HG03442 (cell line): Measurements from ENCODE around the gene IGF1R.

Experiments used
- ATAC-seq: cut with Tn5 transposase; IDR thresholded peaks from one replicate; pipeline ENCODE4 v1.9.1; 2021; ENCODE audit warnings: mild to moderate bottlenecking, moderate library complexity; ENCODE audit not compliant: unreplicated experiment

IGF1R gene

GRCh38 chr15:98772895-98773294 is 124.6 kb downstream of the IGF1R start:
- ATAC-seq: no peak

DNA sequence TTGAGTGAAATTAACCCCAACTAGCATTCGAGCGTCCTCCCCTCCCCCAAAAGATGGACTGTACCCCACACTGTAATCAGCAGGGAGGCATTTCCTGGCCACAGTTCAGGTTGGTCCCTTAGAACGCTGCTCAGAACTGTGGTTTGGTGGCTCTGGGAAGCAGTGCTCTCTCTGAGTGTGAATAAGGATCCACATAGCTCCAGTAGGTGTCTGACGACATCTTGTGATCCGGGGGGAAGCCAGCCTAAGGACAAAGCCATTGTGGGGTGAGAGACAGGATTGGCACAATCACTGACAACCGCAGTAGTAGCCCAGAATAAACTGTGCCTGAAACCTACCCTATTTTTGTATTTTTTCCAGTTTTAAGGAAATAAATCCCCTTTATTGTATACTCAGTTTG is 125.3 kb downstream of the IGF1R start:
- ATAC-seq: no peak

DNA sequence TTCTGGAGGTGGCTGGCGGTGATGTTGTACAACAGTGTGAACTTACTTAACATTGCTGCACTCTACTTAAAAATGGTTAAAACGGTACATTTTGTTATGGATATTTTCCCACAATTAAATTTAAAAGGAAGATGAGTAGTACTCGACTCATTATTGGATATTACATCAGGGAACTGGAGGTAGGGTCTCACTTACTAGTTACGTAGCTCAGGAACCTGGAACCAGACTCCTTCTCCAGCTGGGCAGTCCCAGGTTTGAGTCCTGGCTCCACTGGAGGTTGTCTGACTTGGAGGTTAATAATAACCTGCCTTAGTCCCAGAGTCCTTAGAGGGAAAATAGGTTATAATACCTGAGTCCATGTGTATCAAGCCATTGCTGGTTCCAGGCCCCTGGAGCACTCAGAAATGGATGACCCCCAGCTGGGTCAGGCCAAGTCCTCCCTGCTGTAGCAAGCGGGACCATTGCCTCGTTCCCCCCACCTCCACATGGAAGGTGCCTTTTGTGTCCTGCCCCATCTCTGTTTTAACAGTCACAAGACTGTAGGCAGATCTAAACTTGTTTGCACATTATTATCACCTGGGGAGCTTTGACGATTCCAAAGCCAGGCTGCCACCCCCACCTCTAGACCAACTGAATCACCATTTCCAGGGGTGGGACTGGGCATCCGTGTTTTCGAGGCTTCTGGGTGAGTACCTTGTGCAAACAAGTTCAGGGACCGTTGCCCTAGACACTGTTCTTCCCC is 126.6 kb downstream of the IGF1R start:
- ATAC-seq: no peak

DNA sequence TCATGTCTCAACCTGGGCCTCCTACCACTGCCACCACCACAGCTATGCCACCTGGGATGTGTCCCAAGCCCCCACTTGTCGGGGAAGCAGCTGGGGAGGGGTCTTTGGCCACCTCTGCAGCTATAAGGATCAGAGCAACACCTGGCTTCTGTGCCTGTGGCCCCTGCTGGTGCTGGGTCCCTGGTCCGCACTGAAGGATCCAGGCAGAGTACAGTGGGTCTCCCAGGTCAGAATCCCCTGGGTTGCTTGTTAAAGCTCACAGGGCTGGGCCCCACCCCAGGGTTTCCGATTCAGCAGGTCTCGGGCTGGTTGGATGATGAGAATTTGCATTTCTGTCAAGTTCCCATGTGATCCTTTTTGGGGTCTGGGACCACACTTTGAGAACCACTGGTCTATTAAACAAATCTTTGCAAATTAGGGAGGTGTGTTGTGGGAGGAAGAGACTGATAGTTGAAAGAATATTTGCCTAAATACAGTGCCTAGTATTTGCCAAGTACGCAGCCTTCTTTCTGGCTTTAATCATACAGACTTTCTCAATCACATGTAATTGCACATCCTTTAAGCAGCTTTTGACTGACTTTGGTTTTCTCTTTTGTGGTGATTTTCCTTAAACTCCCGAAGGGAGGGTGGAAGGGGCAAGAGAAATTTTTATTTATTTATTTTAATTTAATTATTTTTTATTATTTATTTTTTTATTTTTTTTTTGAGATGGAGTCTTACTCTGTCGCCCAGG is 127.3 kb downstream of the IGF1R start:
- no peak for ATAC-seq

GRCh38 chr15:98776607-98777281 is 128.4 kb downstream of the IGF1R start:
- peak; percentile 44 for ATAC-seq

- no peak for ATAC-seq
Observed at GRCh38 chr15:98777426-98777825, 129.1 kb downstream of the IGF1R start.

DNA sequence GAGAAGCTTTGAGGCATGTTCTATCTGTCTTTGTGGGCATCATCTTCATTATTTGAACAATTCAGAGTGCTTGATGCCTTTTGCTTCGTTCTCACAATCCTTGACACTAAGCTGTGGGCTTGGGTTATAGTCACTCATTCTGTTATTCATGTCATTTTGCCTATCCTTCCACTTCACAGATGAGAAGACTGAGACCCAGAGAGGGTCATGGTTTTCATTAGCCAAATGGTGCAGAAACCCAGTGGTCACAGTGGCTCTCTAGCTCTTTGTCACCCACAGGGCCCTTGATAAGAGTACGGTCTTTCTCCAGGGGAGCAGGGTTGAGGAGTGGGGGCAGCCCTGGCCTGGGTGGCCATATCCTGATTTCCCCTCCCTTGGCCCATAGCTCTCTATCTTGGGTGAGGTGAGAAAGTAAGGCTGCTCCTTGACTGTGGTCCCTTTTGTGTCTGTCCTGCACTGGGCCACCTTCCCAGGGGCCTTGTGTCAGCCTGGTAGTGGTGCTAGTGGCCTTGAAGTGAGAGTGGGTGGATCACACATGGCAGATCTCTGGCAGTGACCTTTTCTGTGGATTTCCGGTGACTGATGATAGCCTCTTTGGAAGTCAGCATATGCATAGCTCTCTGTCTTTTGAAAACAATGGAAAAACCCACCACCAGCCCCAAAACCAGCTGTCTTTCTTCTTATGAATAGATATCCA is 130.1 kb downstream of the IGF1R start:
- ATAC-seq: no peak

DNA sequence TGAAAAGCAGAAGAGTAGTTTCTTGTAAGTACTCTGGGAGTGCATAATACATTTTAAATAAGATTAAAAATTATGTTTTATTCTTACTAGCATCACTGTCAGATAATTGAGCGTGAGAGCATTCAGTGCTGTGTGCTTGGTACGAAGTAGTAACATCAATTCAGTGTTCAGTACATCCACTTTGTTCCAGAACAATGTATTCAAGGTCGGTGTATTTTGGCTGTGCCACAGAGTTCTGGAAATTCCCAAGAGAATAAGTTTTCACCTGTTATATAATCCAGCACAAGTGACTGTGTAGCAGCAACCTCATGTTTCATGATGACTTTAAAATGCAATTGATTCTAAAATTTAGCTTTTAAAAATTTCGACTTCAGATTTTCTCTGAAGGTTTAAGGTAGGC is 130.6 kb downstream of the IGF1R start:
- no peak for ATAC-seq

GRCh38 chr15:98779463-98780071 is 131.2 kb downstream of the IGF1R start:
- peak; percentile 73 for ATAC-seq

DNA sequence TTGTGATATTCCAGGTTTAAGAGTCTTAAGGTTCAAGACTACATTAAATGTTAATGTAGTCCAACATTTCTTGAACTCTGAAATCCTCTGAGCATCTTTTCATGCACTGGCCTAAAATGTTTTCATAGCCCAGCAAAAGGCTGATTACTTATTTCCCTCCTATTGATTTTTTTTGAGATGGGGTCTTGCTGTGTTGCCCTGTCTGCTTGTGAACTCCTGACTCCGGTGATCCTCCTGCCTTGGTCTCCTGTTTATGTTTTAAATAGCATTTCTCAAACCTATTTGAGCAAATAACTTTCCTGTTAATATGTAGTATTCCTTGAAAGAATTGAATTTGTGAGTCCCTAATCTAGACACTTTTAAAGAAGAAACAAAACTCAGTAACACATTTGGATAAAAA is 133.5 kb downstream of the IGF1R start:
- ATAC-seq: no peak

DNA sequence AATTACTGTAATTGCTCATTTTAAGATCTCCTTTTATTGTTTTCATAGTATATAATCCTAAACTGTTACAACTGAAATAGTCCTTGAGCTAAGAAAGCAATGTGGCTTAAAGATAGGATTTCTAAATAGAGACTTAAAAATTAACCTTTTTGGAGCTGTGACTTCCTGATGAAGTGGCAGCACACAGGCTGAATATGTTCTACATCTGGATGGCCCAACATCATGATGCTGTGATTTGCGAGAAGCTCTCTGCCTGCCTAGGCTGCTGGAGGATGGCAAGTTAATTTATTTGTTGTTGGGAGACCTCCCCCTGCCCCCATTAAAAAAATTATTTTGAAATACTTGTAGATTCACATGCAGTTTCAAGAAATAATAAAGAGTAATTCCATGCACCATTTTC is 134.5 kb downstream of the IGF1R start:
- ATAC-seq: no peak

DNA sequence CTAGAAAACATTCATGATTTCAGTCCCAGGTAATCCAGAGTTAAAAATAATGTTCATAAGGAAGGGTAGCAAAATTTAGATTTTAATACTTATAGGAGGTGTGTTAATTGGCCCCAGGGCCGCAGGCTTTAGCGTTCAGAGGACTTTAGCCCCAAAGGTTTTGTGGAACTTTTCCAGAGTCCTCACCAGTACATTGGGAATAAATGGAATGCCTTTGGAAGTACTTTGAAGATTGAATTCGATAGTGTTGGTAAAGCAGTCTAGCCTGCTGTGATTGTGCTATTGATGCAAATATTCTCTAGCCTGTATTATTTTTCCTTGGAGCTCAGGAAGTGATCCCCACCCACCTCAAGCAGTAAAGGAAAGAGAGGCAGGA is 137.1 kb downstream of the IGF1R start:
- ATAC-seq: no peak

- peak; percentile 61 for ATAC-seq
Observed at GRCh38 chr15:98785807-98786621, 137.7 kb downstream of the IGF1R start.

DNA sequence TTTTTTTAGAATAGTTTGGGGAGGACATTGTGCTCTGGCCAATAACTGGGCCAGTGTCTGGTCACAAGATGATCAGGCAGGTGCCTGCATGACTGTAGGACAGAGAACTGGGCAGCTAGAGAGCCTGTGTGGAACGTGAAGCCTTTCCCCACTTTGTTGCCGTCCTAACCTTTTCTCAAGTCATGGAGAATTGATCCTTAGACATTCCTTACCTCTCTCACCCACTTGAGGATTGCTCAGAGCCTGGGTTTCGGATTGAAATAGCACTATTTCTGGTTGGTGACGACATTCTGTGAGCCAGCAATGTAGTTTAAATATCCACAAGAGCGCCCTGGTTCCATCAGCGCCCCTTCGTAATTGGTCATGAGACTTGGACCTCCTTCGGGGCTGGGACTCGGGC is 138.4 kb downstream of the IGF1R start:
- no peak for ATAC-seq

- ATAC-seq: no peak
Observed at GRCh38 chr15:98787194-98787593, 138.9 kb downstream of the IGF1R start.

DNA sequence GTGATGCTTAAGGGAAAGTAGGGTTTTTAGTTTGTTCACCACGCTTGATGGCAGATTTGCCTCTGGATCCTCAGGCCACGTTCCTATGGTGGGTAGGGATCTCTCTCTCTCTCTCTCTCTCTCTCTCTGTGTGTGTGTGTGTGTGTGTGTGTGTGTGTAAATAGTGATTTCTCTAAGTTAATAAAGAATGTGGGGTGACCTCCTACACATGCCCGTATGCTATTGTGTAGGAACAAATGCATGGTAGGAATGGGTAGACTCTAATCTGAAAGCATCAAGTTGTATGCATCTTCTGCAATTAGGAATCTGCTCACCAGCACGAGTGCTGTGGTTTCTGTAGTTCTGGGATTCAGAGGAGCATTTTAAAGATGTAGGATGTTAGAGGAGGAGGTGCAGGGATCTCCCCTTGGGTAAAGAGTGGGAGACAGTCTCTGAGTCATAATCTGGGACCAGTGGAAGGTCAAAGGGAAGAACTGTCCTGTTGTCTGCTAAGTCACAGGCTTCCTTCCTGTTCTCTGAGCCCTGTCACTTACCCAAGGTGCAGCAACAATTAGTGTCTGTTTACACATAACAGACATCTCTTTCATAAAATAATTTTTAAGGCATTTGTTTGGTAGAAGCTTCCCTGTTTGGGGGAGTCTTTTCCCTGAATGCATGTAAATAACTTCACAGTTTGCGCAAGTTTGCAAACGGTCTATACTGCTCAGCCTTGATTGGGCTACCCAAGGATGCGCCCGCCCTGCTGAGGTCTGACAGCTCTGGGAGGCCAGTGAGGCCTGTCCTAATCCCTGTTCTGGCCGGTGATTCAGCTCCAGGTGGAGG is 139.8 kb downstream of the IGF1R start:
- ATAC-seq: no peak

DNA sequence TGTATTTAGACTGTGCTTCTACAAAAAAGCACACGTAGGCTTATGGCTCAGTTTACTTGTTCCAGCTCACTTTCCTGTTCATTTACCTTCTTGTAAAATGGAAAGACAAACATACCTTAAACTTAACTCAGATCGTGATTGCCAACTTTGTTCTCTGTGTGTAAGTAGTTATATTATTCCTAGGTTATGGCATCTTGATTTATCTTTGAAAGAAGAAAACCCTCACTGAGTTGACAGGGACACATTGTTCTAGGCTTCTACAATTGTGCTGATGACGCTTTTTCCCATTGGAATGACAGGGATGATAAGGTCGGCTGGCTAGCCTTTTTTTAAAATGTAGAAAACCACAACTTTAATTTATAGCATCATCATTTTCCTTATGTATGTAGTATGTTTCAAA is 140.7 kb downstream of the IGF1R start:
- ATAC-seq: no peak

DNA sequence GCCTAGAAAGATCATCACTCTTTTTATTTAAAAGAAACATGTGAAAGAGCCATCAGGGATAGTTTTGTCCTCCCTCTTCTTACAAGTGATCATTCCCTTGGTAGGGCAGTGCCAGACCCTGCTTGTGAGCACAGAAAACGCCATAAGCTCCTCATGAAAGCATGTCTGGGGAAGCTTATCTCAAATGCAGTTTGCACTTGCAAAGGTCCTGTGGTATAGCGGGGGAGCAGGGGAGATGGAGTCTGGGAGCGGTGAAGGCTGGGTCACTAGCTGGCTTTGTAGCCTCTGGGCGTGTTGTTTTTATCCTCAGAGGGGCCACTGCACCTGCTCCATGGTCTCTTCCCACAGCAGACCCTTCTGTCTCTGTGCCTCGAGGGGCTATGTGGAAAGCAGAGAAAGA is 141.9 kb downstream of the IGF1R start:
- ATAC-seq: no peak

DNA sequence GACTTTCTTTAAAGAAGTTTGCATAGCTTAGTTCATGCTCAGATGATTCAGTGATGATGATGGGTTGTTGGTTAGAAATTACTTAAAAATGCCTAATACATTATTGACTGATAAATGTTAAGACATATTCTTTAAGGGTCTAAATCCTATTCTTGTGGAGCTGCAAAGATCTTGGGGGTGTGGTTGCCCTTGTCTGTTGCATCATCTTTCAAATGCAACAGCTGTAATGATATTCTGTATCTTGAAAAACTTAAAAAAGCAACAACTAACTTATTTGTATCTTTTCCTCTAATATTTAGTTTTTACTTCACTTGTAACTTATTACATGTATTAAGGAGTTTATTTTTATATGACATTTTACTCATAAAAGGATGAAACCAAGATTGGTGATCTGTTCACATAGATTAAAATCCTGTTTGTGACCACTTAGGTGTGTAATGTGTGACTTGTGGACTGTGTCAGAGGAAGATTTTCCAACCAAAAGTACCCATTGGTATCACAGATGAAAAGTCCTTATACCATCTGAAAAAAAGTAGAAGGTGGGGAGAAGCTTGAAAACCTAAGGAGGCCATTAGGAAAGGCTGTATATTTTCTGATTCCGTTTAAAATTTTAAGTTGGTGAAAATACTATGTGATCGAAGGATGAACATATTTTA is 142.8 kb downstream of the IGF1R start:
- ATAC-seq: no peak
